ENCODE results near the gene LRRK1. TPM values are rescaled to one million over a fixed set of nuclear protein-coding genes. Genes with fewer than 3 reads are reported as not detected.

The LRRK1 gene
- total RNA-seq, 1 donor from 2014 or later: 0.86 TPM

DNA sequence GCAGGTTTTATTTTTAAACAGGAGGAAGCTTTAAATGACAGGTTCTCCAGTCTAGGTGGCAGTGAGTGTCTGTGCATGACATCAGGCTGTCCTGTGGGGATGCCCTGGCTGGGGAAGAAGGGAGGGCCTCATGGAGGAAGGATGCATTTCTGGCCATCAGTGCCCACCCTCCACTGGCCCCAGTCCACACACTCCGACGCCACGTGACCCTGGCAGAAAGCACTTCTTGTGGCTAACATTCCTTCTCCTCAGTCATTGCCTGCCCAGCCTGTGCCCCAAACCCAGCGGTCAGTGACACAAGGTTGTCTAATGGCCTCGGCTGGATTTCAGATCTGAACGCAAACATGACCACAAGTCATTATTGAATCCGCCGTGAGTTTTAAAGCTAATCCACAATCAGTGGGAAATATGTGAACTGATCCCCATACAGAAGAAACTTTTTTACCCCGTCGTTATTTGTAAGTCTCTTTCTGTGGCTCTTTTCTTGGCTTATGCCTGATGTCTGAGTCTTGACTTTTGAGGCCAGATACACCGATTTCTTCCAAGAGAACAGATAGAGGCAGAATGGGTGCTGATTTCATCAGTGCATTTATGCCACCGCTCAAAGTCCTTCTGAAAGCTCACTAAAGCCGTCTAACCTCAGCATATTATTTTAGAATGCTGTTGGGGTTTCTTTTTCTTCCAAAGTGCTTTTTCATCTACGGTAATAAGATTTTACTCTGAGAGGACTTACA lies 17.3 kb upstream of the LRRK1 start:
- no peaks in the 10 kb centered on the region for H3K9me3 Mint-ChIP-seq (ENCODE audit: low read depth)
- TF ChIP-seq, protein P1, sequence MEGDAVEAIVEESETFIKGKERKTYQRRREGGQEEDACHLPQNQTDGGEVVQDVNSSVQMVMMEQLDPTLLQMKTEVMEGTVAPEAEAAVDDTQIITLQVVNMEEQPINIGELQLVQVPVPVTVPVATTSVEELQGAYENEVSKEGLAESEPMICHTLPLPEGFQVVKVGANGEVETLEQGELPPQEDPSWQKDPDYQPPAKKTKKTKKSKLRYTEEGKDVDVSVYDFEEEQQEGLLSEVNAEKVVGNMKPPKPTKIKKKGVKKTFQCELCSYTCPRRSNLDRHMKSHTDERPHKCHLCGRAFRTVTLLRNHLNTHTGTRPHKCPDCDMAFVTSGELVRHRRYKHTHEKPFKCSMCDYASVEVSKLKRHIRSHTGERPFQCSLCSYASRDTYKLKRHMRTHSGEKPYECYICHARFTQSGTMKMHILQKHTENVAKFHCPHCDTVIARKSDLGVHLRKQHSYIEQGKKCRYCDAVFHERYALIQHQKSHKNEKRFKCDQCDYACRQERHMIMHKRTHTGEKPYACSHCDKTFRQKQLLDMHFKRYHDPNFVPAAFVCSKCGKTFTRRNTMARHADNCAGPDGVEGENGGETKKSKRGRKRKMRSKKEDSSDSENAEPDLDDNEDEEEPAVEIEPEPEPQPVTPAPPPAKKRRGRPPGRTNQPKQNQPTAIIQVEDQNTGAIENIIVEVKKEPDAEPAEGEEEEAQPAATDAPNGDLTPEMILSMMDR (IDR thresholded peaks at IDR 0.05; ENCODE audit: unreplicated experiment): no peak
- no peak overlapping the region for H3K4me3 Mint-ChIP-seq (ENCODE audit: low read depth)
- no peaks in the 10 kb centered on the region for H3K4me1 Mint-ChIP-seq (ENCODE audit: low read depth)
- no peak for DNase-seq (ENCODE audit: low spot score, unreplicated experiment)
- peaks cover 29% of the 10 kb centered on the region for H3K27me3 Mint-ChIP-seq
- H3K36me3 Mint-ChIP-seq (ENCODE audit: insufficient read depth): no peaks in the 10 kb centered on the region
- H3K27ac Mint-ChIP-seq: no peak overlapping the region

DNA sequence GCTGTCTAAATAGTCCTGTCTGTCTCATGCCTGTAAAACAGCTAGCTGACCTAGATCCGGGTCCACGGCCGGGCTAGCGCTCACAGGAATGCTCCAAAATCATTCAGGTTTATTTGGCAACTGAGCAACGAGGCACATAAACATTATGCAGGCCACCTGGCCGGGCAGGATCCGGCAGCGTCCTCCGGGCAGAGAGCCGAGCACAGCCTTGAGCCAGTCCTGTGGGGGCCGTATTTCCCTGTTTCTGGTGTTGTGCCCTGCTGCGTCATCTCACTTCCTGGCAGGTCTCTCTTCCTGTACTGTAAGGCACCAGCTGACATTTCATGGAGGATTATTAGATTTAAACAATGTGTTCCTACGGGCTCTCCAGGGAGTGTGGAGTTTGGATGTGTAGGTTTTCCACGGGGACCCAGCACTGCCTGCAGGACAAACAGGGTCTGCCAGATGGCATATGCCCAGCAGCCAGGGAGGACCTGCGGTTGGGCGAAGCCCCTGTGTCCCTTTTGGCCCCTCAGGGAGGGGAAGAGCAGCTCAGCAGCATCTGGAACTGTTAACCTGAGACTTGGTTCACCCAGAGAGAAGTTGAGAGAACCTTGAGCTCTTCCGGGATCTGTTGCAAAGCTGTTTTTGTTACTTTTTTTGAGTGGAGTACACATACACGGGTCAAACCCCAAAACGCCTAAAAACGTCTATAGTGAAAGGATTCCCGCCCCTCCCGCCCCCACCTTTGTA lies 16.6 kb upstream of the LRRK1 start:
- H3K4me1 Mint-ChIP-seq (ENCODE audit: low read depth): no peaks in the 10 kb centered on the region
- H3K27me3 Mint-ChIP-seq: peaks cover 27% of the 10 kb centered on the region
- no peak overlapping the region for H3K4me3 Mint-ChIP-seq (ENCODE audit: low read depth)
- no peaks in the 10 kb centered on the region for H3K36me3 Mint-ChIP-seq (ENCODE audit: insufficient read depth)
- H3K27ac Mint-ChIP-seq: peak overlapping the region; percentile 35
- DNase-seq (ENCODE audit: low spot score, unreplicated experiment): no peak
- no peaks in the 10 kb centered on the region for H3K9me3 Mint-ChIP-seq (ENCODE audit: low read depth)
- TF ChIP-seq, protein P1 (IDR thresholded peaks at IDR 0.05; ENCODE audit: unreplicated experiment): no peak

DNA sequence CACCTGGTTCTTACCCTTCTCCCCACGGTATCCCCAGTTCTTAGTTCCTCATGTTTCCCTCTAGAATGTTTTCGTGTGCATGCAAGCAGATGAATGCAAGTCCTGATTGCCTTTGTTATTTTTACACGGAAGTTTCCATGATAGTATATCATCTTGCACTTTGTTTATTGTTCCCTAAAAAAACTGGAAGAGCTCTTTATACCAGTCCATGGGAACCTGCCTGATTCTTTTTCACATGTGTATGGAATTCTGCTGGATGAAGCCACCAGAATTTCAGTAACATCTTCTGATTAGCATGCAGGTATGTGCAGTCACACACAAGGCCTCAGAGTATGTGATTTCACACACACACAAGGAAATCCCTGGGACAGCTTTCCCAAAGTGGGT lies 16.0 kb upstream of the LRRK1 start:
- TF ChIP-seq, protein P1 (IDR thresholded peaks at IDR 0.05; ENCODE audit: unreplicated experiment): no peak
- no peak for DNase-seq (ENCODE audit: low spot score, unreplicated experiment)
- Mint-ChIP-seq H3K4me3 (ENCODE audit: low read depth) (no peak overlapping the region), H3K27me3 (peaks cover 27% of the 10 kb centered on the region), H3K4me1 (ENCODE audit: low read depth) (no peaks in the 10 kb centered on the region), H3K27ac (no peak overlapping the region), H3K9me3 (ENCODE audit: low read depth) (no peaks in the 10 kb centered on the region), H3K36me3 (ENCODE audit: insufficient read depth) (no peaks in the 10 kb centered on the region)

DNA sequence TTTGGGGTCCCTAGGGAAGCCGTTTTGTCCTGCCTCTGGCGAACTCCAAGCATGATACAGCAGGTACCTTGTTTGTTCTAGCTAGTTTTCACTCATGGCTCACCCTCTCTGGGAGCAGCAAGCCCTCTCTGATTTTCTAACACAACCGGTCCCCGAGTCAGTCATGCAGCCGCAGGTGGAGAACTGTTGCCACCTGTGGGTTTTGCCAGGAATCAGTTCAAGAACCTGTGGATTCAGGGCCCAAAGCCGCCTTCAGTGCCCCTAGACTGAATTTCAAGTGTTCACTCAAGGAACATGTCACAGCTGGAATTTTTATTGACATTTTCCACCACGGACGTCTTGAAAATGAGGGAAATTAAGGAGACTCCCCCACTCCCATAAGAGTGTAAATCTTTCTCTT lies 13.3 kb upstream of the LRRK1 start:
- DNase-seq (ENCODE audit: low spot score, unreplicated experiment): no peak
- TF ChIP-seq, protein P1 (IDR thresholded peaks at IDR 0.05; ENCODE audit: unreplicated experiment): no peak

DNA sequence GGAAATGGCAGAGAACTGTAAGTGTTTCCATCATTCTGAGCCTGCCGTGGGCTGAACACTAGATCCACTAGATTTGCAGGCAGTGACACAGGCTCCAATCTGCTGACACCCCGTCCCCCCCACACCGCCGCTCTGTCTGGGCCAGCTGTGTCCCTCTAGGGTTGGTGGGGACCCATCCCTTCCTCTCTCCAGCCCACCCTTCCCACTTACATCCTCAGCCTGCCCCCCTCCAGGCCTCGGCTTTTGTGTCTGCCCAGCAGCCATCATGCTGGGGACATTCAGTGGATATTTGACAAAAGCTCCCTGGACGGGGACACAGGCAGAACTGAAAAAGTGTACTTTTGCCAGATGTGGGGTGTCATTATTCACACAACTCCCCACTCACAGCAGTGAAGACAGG lies 10.7 kb upstream of the LRRK1 start:
- Mint-ChIP-seq H3K36me3 (ENCODE audit: insufficient read depth) (no peaks in the 10 kb centered on the region), H3K4me3 (ENCODE audit: low read depth) (no peak overlapping the region), H3K4me1 (ENCODE audit: low read depth) (no peaks in the 10 kb centered on the region), H3K9me3 (ENCODE audit: low read depth) (peaks cover 3% of the 10 kb centered on the region), H3K27ac (no peak overlapping the region), H3K27me3 (peaks cover 22% of the 10 kb centered on the region)
- TF ChIP-seq, protein P1 (IDR thresholded peaks at IDR 0.05; ENCODE audit: unreplicated experiment): no peak
- DNase-seq (ENCODE audit: low spot score, unreplicated experiment): no peak

More for the DNA sequence above, 13.3 kb upstream of the LRRK1 start:
- Mint-ChIP-seq H3K9me3 (ENCODE audit: low read depth) (no peaks in the 10 kb centered on the region), H3K27ac (no peak overlapping the region), H3K27me3 (peaks cover 33% of the 10 kb centered on the region), H3K4me3 (ENCODE audit: low read depth) (no peak overlapping the region), H3K4me1 (ENCODE audit: low read depth) (no peaks in the 10 kb centered on the region), H3K36me3 (ENCODE audit: insufficient read depth) (no peaks in the 10 kb centered on the region)

All from progenitor cell of endocrine pancreas (in vitro differentiated cells).